K562 (cell line): ENCODE data around the gene GEMIN7. TPM values are rescaled to one million over a fixed set of nuclear protein-coding genes. Genes with fewer than 3 reads are reported as not detected.

Experiments
- ATF7 ChIP-seq: fragments of 450-650 bp; IDR thresholded peaks from 2 replicates; pipeline ENCODE4 v1.7.1; 2014; ENCODE audit warnings: mild to moderate bottlenecking, moderate library complexity
- CC2D1A ChIP-seq: fragments of 450-650 bp; IDR thresholded peaks from 2 replicates; pipeline ENCODE4 v1.6.1; 2017; ENCODE audit warnings: mild to moderate bottlenecking
- CEBPG ChIP-seq, 3 experiments: fragments of 200-800 bp in 1 of 3; sonication (Bioruptor generic) in 1 of 3; sonication (generic) in 1 of 3; formaldehyde crosslinking in 1 of 3; IDR thresholded peaks in 2 of 3; conservative IDR thresholded peaks in 1 of 3; 2 replicates each; pipeline versions ENCODE4 v1.6.1 to v1.8.0; 2016 to 2022; ENCODE audit warnings: missing compliant biosample characterization in 2 of 3, missing genetic modification characterization in 2 of 3, mild to moderate bottlenecking in 1 of 3, missing genetic modification reagents in 1 of 3
- CSDE1 ChIP-seq, 2 experiments: fragments of 450-650 bp; IDR thresholded peaks; 2 replicates each; pipeline ENCODE4 v1.6.1; 2016; ENCODE audit warnings: mild to moderate bottlenecking in 1 of 2
- CTCFL ChIP-seq: IDR thresholded peaks from 2 replicates; pipeline ENCODE4 v1.6.1; 2011; ENCODE audit warnings: borderline replicate concordance, low read depth, mild to moderate bottlenecking, moderate library complexity, low read length; ENCODE audit not compliant: insufficient read depth, poor library complexity, severe bottlenecking
- E2F3 ChIP-seq: fragments of 250-450 bp; sonication (Bioruptor Pico); IDR thresholded peaks from 2 replicates; pipeline ENCODE4 v1.4.0; 2020; ENCODE audit warnings: mild to moderate bottlenecking
- GMEB1 ChIP-seq: fragments of 250-450 bp; sonication (Bioruptor Pico); IDR thresholded peaks from 2 replicates; pipeline ENCODE4 v1.4.0; 2020; ENCODE audit warnings: mild to moderate bottlenecking
- HDAC8 ChIP-seq: fragments of 450-650 bp; IDR thresholded peaks from 2 replicates; pipeline ENCODE4 v1.6.1; 2016; ENCODE audit warnings: mild to moderate bottlenecking, missing genetic modification characterization, moderate library complexity, missing compliant biosample characterization
- JUND ChIP-seq, 2 experiments: IDR thresholded peaks; 2 replicates in 1 of 2; 3 replicates in 1 of 2; pipeline ENCODE4 v1.6.1; 2011; ENCODE audit warnings: borderline replicate concordance in 2 of 2, low read depth in 2 of 2, low read length in 2 of 2, improper control_type of control experiment in 1 of 2, missing biosample characterization in 1 of 2, missing genetic modification characterization in 1 of 2, missing genetic modification reagents in 1 of 2
- PHF8 ChIP-seq: fragments of 200-600 bp; sonication (generic); IDR thresholded peaks from 2 replicates; pipeline ENCODE4 v1.6.1; 2012; ENCODE audit warnings: mixed run types, mild to moderate bottlenecking, inconsistent platforms, low read length, moderate library complexity, borderline replicate concordance
- RBM17 ChIP-seq: fragments of 200-400 bp; formaldehyde crosslinking; IDR thresholded peaks from 2 replicates; pipeline ENCODE4 v1.6.1; 2017; ENCODE audit warnings: low read depth, mild to moderate bottlenecking, low read length, borderline replicate concordance
- STAT6 ChIP-seq: sonication (generic); formaldehyde crosslinking; IDR thresholded peaks from 2 replicates; pipeline ENCODE4 v1.8.1; 2023; ENCODE audit warnings: mild to moderate bottlenecking, missing genetic modification reagents
- TBP ChIP-seq: optimal IDR thresholded peaks from 2 replicates; pipeline ENCODE3; 2011; ENCODE audit warnings: low read depth, low read length, improper control_type of control experiment
- TSC22D4 ChIP-seq: fragments of 450-650 bp; IDR thresholded peaks from 2 replicates; pipeline ENCODE4 v1.6.1; 2016; ENCODE audit warnings: missing genetic modification characterization, missing biosample characterization, control low read depth
- ZNF133 ChIP-seq: fragments of 250-450 bp; sonication (Bioruptor Pico); IDR thresholded peaks from 2 replicates; pipeline ENCODE4 v1.4.0; 2020; ENCODE audit warnings: mild to moderate bottlenecking
- ZNF146 ChIP-seq: IDR thresholded peaks from one replicate; pipeline ENCODE4 v1.6.1; 2018; ENCODE audit warnings: missing compliant biosample characterization; ENCODE audit not compliant: unreplicated experiment
- ZNF239 ChIP-seq: fragments of 250-450 bp; sonication (Bioruptor Pico); IDR thresholded peaks from 2 replicates; pipeline ENCODE4 v1.4.0; 2020; ENCODE audit warnings: mild to moderate bottlenecking
- ZNF263 ChIP-seq: sonication (generic); formaldehyde crosslinking; IDR thresholded peaks from 2 replicates; pipeline ENCODE4 v1.8.0; 2022; ENCODE audit warnings: mild to moderate bottlenecking, missing genetic modification reagents, borderline replicate concordance
- ZNF561 ChIP-seq: fragments of 450-650 bp; formaldehyde crosslinking; conservative IDR thresholded peaks from 2 replicates; pipeline ENCODE4 v1.4.0; 2020; ENCODE audit warnings: mild to moderate bottlenecking, moderate library complexity
- polyA plus RNA-seq, 8 experiments: library from polyadenylated mRNA; depleted of rRNA in 4 of 8; stranded (reverse) in 5 of 8; unstranded in 3 of 8; fragments of >200 nt; fragmentation: Nextera tagmentation in 2 of 8; fragmentation: Illumina TruSeq in 1 of 8; extraction: Ambion mirVana in 2 of 8; extraction: Trizol in 1 of 8; gene quantifications; 2 replicates each; pipeline versions ENCODE4 v1.2.1 to v1.2.3, GENCODE V29; 2011 to 2014; ENCODE audit warnings: inconsistent platforms in 1 of 8, missing spikeins in 1 of 8
- total RNA-seq, 7 experiments: library from RNA; depleted of rRNA in 6 of 7; stranded (reverse); fragments of >200 nt in 6 of 7; fragmentation: Illumina TruSeq in 2 of 7; extraction: Trizol in 2 of 7; gene quantifications; 2 replicates each; pipeline versions ENCODE4 v1.2.1 to v1.2.3, GENCODE V29; 2011 to 2021; ENCODE audit warnings: low replicate concordance in 1 of 7
- TF ChIP-seq, protein P1 (sequence below): sonication (generic); formaldehyde crosslinking; IDR thresholded peaks from 2 replicates; pipeline ENCODE4 v1.8.0; 2022; ENCODE audit warnings: missing genetic modification reagents, mild to moderate bottlenecking, moderate library complexity, borderline replicate concordance

Gene GEMIN7
- total and polyA plus RNA-seq, 9 of the 15 experiments (the other 6 are each of a cell fraction or from before 2014, with no cell fraction given) = 23.1 to 124 (median 54.9) TPM

GRCh38 chr19:45125975-45126493 lies 47.0 kb downstream of the GEMIN7 start (continued):
- TF ChIP-seq STAT6 (no peak), GMEB1 (CRISPR knock-in tag) (no peak), ZNF239 (CRISPR knock-in tag) (no peak), E2F3 (CRISPR knock-in tag) (no peak), CTCFL (peak; percentile 91), ATF7 (0 out of 2 replicates have a peak, but pooled peaks have one; percentile 12), HDAC8 (no peak), TBP (no peak), RBM17 (no peak), ZNF561 (CRISPR knock-in tag) (no peak), CEBPG (CRISPR knock-in tag; IDR thresholded peaks at IDR 0.05) (0 out of 2 replicates have a peak, but pooled peaks have one; percentile 16), CEBPG (tag; conservative IDR thresholded peaks at IDR 0.05 in 1 of 2, IDR thresholded peaks at IDR 0.05 in 1 of 2) (no peak), TSC22D4 (tag) (no peak), ZNF146 (CRISPR knock-in tag) (no peak), CC2D1A (peak; percentile 17; the same call in 1 of the 2 replicates), PHF8 (no peak), CSDE1 (IDR thresholded peaks at IDR 0.05) (no peak), JUND (IDR thresholded peaks at IDR 0.05; ENCODE audit: borderline replicate concordance, low read depth, low read length) (peak; percentile 22; the same call in 1 of the 2 replicates), JUND (tag; IDR thresholded peaks at IDR 0.05; ENCODE audit: borderline replicate concordance, low read depth, low read length) (no peak; the same call in 2 of the 3 replicates), ZNF263 (CRISPR knock-in tag) (peak; percentile 55; the same call in 1 of the 2 replicates), ZNF133 (CRISPR knock-in tag) (no peak)
- TF ChIP-seq, protein P1, sequence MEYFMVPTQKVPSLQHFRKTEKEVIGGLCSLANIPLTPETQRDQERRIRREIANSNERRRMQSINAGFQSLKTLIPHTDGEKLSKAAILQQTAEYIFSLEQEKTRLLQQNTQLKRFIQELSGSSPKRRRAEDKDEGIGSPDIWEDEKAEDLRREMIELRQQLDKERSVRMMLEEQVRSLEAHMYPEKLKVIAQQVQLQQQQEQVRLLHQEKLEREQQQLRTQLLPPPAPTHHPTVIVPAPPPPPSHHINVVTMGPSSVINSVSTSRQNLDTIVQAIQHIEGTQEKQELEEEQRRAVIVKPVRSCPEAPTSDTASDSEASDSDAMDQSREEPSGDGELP (CRISPR knock-in tag) = peak; percentile 28; the same call in 1 of the 2 replicates
